Measurements from ENCODE around the gene RGS12.

RGS12 gene

DNA sequence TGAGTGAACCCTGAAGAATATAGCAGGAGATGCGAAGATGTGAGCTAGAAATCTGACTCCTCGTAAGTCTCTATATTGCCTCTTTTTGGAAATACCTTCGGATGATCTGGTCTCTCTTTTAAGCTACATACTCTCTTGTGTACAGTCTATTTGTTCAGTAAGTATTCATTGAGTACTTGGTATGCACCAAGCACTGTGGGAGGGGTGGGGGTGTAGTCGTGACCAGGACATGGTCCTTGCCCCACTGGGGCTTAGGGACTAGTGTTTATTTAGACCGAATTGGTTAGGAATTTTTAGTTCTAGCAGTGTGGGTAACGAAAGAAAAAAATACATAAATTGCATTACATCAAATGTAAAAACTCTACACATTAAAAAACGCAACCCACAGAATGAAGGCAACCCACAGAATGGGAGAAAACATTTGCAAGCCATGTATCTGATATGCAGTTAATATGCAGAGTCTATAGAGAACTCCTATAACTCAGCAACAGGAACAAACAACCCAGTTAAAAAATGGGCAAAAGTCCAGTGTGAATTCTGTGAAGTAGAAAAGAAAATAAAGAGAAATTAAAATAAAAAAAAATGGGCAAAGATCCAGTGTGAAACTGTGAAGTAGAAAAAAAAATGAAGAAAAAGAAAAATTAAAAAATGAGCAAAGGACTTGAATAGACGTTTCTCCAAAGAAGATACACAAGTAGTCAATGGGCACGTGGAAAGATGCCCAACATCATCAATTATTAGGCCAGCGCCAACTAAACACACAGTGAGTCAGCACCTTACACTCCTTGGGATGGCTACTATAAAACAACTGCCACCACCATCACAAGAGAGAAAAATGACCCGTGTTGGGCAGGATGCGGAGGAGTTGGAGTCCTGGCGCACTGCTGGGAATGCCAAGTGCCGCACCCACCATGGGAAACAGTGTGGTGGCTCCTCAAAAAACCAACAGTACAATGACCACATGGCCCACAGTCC is 43.8 kb downstream of the RGS12 start:
- no peak for DNase-seq

DNA sequence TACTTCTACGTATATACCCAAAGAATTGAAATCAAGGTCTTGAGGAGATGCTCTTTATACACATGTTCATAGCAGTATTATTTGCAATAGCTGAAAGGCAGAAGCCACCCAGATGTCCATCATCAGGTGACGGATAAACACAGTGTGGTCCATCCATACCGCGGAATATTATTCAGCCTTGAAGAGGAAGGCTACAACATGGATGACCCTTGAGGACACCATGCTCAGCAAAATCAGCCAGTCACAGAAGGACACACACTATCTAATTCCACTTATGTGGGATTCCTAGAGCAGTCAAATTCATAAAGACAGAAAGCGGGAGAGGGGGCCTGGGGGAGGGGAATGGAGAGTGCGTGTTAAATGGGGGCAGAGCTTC is 44.5 kb downstream of the RGS12 start:
- no peak for DNase-seq

DNA sequence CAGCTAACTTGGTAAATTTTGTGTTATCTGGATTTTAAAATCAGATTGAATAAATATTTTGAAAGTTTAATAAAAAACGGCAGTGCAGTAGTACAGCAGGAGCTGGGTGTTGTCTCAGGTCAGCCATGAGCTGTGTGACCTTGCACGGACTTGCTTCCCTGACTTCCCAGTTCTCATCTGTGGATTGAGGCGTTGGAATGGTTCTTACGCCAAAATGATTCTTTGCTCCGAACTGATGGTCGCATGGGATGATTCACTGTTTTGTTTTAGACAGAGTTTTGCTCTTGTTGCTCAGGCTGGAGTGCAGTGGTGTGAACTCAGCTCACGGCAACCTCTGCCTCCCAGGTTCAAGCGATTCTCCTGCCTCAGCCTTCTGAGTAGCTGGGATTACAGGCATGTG is 45.0 kb downstream of the RGS12 start:
- DNase-seq, result no peak

DNA sequence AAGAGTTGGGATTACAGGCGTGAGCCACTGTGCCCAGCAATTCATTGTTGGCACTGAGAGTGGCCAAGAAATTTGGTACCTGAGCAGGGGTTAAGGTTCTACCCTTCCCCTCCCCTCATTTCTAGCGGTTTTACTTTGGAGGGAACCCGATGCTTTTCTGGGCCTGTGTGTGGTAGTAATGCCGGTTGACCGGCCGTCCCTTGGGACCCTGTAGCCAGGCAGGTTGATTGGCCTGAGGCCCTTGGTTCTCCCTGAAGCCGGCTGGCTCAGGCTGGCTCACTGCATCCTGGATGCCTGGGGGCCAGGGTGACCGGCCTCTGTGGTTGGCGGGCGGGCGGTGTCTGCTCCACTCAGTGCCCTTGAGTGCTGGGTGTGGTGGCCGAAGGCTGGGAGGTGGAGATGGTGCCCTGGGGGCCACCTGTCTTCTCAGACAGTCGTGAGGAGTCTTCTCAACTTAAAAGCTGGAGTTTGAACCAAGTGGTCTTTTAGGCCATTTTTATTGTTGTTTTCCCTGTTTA is 45.6 kb downstream of the RGS12 start:
- DNase-seq, result no peak

DNA sequence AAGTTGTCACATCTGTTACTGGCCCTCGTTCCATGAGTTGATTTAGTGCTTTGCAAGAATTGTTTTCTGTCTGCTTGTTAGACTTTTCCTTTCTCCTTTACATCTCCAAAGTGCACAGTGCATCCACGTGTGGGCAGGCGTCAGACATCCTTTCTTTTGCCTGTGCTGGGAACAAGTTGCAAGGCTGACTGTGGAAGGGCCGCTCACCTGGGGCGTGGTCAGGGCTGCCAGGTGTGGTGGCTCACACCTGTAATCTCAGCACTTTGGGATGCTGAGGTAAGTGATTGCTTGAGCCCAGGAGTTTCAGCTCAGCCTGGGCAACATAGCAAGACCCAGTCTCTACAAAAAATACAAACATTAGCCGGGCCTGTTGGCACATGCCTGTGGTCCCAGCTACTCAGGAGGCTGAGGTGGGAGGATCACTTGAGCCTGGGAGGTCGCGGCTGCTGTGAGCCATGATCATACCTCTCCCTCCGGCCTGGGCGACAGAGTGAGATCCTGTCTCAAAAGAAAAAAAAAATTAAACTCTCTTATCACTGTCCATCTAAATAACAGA is 46.2 kb downstream of the RGS12 start:
- no peak for DNase-seq

DNA sequence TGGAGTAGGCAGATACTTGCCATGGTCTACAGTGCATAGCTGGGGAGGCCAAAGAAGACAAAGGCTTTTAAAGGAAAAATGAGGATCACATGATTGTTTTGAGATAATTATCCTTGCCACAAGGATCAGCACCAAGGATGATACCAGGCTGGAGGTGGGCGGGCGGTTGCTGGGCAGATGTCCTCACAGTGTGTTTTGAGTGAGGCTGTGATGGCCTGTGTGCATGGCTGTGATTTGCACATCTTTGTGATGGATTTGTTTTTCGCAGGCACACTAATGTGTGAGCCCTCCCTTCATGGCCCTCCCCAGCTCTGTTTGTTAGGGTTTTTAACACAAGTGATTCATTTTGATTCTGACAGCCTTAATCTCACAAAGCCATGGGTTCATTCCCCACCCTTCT is 46.8 kb downstream of the RGS12 start:
- DNase-seq, result no peak

DNA sequence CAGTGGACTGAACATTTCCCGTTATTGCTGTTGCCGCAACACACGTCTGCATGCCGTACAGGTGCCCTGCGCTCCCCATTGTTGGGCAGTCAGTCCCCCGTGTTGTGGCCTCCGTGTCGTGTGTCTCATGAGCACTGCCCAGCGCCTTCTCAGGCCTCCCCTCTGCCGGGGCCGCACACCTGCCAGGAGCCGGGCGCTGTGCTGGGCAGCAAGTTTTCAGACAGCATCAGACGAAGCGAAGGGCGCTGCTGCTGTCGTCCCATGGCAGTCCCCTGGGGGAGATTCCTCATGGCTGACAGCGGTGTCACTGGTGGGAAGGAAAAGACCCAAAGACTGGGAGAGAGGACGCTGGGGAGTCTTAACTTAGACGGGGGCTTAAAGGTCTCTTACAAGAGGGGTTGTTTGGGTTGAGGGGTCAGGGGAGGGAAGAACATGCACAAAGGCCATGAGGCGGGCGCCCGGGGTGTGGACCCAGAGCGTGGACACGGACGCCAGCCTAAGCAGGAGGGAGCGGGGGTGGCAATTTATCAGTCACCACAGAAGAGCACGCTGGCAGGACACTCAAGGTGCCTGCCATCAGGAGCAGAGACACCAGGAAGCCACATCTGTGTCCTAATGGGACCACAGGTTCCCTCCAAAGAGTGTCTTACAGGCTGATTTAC is 47.3 kb downstream of the RGS12 start:
- no peak for DNase-seq

DNA sequence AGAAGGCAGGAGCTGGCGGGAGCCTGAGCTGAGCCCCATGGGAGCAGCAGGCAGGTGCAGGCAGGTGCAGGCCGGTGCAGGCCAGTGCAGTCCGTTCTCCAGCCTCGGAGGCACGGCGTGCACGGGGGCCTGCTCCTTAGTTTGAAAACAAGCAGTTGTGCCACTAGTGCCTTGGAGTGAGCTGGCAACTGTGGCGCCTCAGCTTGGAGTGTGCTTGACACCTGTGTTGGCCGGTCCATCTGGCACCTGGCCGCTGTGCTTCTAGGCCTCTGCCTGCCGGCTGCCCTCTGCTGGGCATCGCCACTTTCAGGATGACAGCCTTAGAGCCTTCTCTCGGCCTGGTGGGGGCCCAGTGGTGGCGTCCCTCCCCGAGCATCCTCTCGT is 47.9 kb downstream of the RGS12 start:
- DNase-seq, result peak; percentile 83

DNA sequence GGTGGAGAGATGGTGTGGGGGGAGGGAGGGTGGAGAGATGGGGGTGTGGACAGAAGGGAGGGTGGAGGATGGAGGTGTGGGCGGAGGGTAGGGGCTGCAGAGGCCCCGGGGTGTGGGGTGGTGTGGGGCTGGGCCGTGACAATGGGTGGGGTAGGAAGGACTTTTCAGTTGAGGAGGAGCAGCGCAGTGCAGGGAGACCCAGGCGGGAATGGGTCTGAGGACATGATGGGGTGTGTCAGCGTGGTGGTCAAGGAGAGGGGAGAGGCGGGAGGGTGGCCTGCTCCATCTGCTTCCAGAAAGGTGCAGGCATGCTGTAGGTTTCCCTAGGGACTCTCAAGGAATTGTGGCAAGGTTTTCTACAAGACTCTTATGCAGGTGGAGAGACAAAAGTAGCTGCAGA is 48.9 kb downstream of the RGS12 start:
- DNase-seq, result no peak

DNA sequence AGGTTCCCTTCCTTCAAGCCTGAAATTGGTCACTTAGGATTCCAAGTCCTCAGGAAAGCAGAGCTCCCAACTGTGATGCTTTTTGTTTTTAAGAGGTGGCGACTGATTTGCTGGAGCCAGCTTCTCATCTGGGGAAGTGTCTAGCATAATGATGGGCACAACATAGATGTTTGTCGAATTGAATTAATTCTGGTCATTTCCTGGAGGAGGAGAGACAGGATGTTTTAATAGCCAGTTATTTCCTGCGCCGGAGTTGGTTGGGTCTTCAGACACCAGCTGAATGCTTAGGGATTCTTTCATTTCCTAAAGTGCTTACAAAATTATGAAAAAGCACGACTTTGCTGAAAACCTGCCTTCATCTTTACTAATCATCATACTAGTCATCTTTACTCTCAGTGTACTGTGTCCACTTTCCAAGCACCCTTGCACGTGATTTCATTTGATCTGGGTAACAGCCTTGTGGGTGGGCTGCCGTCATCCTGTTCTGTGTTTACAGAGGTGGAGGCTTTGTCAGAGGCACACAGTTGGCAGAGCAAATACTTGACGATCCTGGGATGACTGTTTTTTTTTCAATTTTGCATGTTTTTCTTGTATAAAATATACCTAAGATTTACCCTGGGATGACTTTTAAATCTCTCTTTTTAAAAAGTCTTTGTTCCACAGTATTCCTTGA is 49.5 kb downstream of the RGS12 start:
- peak; percentile 79 for DNase-seq
